Naive thymus-derived CD4-positive, alpha-beta T cell (primary cell): Measurements from ENCODE around the gene ATXN7L2. TPM values are rescaled to one million over a fixed set of nuclear protein-coding genes. Genes with fewer than 3 reads are reported as not detected.
A peak's percentile ranks its signal among the peaks of the same experiment; 100 is the strongest.

ENCODE experiments used
- ATAC-seq: fragments of 150-1000 bp; cut with Tn5 transposase; 2 replicates; pipeline ENCODE4 v1.10.0; 2021; ENCODE audit warnings: mild to moderate bottlenecking, moderate library complexity
- CTCF ChIA-PET: fragments of 350-600 bp; sonication (Branson Sonifier 250); formaldehyde crosslinking; loops from one replicate; lab custom pipeline; 2021; ENCODE audit warnings: antibody characterized with exemption; lab: Charles Lee
- POLR2A ChIA-PET: fragments of 350-600 bp; sonication (Branson Sonifier 250); formaldehyde crosslinking; loops from one replicate; lab custom pipeline; 2021; ENCODE audit warnings: antibody characterized with exemption, inconsistent platforms; lab: Charles Lee
- DNase-seq, 9 donors: peaks; one replicate each; pipeline versions ENCODE4 v3.0.0 to v3.0.0-alpha.2; 2020 to 2022; ENCODE audit warnings: mixed read lengths in 1 of 9
- H3K27ac ChIP-seq: one replicate; pipeline ENCODE4 v1.7.0; 2013; ENCODE audit warnings: mild to moderate bottlenecking, low read depth, low read length, moderate library complexity
- H3K27me3 ChIP-seq, 2 donors: one replicate each; pipeline ENCODE4 v1.7.0; 2013; ENCODE audit warnings: low read length in 2 of 2, mild to moderate bottlenecking in 2 of 2, moderate library complexity in 2 of 2; ENCODE audit not compliant: control insufficient read depth in 2 of 2, insufficient read depth in 2 of 2
- H3K36me3 ChIP-seq, 3 experiments: 1 replicate in 2 of 3; 2 replicates in 1 of 3; pipeline ENCODE4 v1.7.0; 2013; ENCODE audit warnings: low read length in 3 of 3, mild to moderate bottlenecking in 3 of 3, moderate library complexity in 1 of 3; ENCODE audit not compliant: insufficient read depth in 3 of 3, control insufficient read depth in 2 of 3
- H3K4me1 ChIP-seq, 2 donors: one replicate each; pipeline ENCODE4 v1.7.0; 2013; ENCODE audit warnings: low read length in 2 of 2, mild to moderate bottlenecking in 2 of 2, moderate library complexity in 1 of 2; ENCODE audit not compliant: control insufficient read depth in 2 of 2, insufficient read depth in 2 of 2
- H3K4me3 ChIP-seq: 2 replicates; pipeline ENCODE4 v1.7.0; 2013; ENCODE audit warnings: mild to moderate bottlenecking, low read length
- H3K9me3 ChIP-seq, 3 experiments: 1 replicate in 2 of 3; 2 replicates in 1 of 3; pipeline ENCODE4 v1.7.0; 2013; ENCODE audit warnings: low read length in 3 of 3; ENCODE audit not compliant: control insufficient read depth in 2 of 3
- H3K27ac Mint-ChIP-seq, 9 donors: one replicate each; pipeline ENCODE4 v1.8.0; 2020 to 2022; ENCODE audit warnings: mixed read lengths in 9 of 9, mild to moderate bottlenecking in 8 of 9, moderate library complexity in 5 of 9, inconsistent platforms in 2 of 9
- H3K27me3 Mint-ChIP-seq, 5 donors: one replicate each; pipeline ENCODE4 v1.8.0; 2021 to 2022; ENCODE audit warnings: mixed read lengths in 5 of 5, mild to moderate bottlenecking in 1 of 5
- H3K36me3 Mint-ChIP-seq, 5 donors: one replicate each; pipeline ENCODE4 v1.8.0; 2020 to 2022; ENCODE audit warnings: mixed read lengths in 5 of 5, mild to moderate bottlenecking in 3 of 5, inconsistent platforms in 1 of 5
- H3K4me1 Mint-ChIP-seq, 7 donors: one replicate each; pipeline ENCODE4 v1.8.0; 2020 to 2022; ENCODE audit warnings: mixed read lengths in 7 of 7, mild to moderate bottlenecking in 3 of 7, inconsistent platforms in 1 of 7
- H3K4me3 Mint-ChIP-seq, 10 donors: one replicate each; pipeline ENCODE4 v1.8.0; 2020 to 2022; ENCODE audit warnings: mild to moderate bottlenecking in 10 of 10, mixed read lengths in 10 of 10, moderate library complexity in 6 of 10, inconsistent platforms in 2 of 10
- H3K9me3 Mint-ChIP-seq, 11 donors: one replicate each; pipeline ENCODE4 v1.8.0; 2020 to 2022; ENCODE audit warnings: mixed read lengths in 11 of 11, mild to moderate bottlenecking in 4 of 11, inconsistent platforms in 1 of 11, moderate library complexity in 1 of 11
- intact Hi-C, 2 donors: fragments of 100-400 bp; cut with micrococcal nuclease; formaldehyde crosslinking; loops; one replicate each; pipeline ENCODE4 v1.15.1; 2023
- polyA plus RNA-seq, 2 donors: library from polyadenylated mRNA; unstranded; fragments of 300-500 nt; fragmentation: Illumina TruSeq; gene quantifications; one replicate each; pipeline ENCODE4 v1.2.3, GENCODE V29; 2021
- total RNA-seq, 6 experiments: library from RNA in 5 of 6; stranded (reverse) in 5 of 6; gene quantifications; 1 replicate in 5 of 6; 2 replicates in 1 of 6; pipeline ENCODE4 v1.2.3 and lab custom pipeline; 2021 to 2026

ATXN7L2 gene
- total and polyA plus RNA-seq, 7 experiments from 2014 or later: 4.9 to 15.2 (median 11.7) TPM

- Histone ChIP-seq H3K4me1 (peaks cover 7 to 12% of the 10 kb centered on the region in 2 donors), H3K9me3 (no peaks in the 10 kb centered on the region), H3K27ac (no peak overlapping the region), H3K36me3 (no peaks in the 10 kb centered on the region), H3K4me3 (no peak overlapping the region), H3K27me3 (no peaks in the 10 kb centered on the region)
- Mint-ChIP-seq H3K27ac (peak overlapping the region in 1 of 9 donors; percentile 44), H3K4me1 (peaks cover 24 to 31% (median 29%) of the 10 kb centered on the region in 7 donors), H3K4me3 (no peak overlapping the region), H3K27me3 (peaks cover 7 to 38% (median 20%) of the 10 kb centered on the region in 5 donors), H3K36me3 (peaks cover 0 to 4% (median 0%) of the 10 kb centered on the region in 5 donors), H3K9me3 (no peaks in the 10 kb centered on the region)
- ATAC-seq: no peak
- POLR2A ChIA-PET: no interaction called here
- no peak for DNase-seq
- CTCF ChIA-PET: interaction anchor here (1.1 kb wide), 1 partner anchor 18 kb away, joined by 4 read pairs; no protein-coding TSS in a partner anchor
- intact Hi-C loops: loop anchor here (5.0 to 10.0 kb wide), 5 partner anchors 268 to 735 kb away; partner anchors contain the start of genes SARS1 (in 1 of the 2), STXBP3 (in 1 of the 2) and TMEM167B (in 1 of the 2)
Observed at GRCh38 chr1:109479901-109480300, 3.8 kb upstream of the ATXN7L2 start.

DNA sequence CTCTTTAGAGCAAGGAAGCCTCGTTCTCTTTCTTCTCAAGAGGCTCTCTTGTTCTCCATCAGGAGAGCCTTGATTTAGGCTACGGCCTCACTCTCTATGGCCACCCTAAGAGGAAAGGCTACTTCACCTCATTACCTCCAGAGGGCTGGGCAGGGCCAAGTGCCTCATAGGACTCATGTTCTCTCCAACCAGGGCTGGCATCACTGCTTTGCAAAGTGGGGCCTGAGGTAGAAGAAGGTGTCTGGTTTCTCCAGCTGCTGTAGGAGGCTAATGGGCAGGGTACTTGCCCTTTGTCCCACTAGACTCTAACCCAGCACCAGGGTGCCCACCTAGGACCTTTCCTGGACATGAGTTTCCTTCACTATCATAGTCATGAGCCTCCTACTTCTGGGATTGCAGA lies 2.1 kb upstream of the ATXN7L2 start:
- ChIA-PET CTCF (interaction anchor here (32.6 kb wide), 1 partner anchor 55 kb away, joined by 1240 read pairs; the partner anchor contains the start of gene GPR61), POLR2A (interaction anchor here (3.7 to 27.0 kb wide), 2 partner anchors 24 to 56 kb away, joined by 34 to 478 read pairs; partner anchors contain the start of genes AMIGO1, CYB561D1 and PSMA5)
- Histone ChIP-seq H3K9me3 (no peaks in the 10 kb centered on the region), H3K36me3 (peaks cover 0 to 8% (median 0%) of the 10 kb centered on the region in 3 experiments), H3K27me3 (no peaks in the 10 kb centered on the region), H3K27ac (no peak overlapping the region), H3K4me3 (no peak overlapping the region), H3K4me1 (peaks cover 9 to 14% of the 10 kb centered on the region in 2 donors)
- peaks cover 0 to 26% (median 10%) of the 10 kb centered on the region in 5 donors for H3K27me3 Mint-ChIP-seq
- H3K4me1 Mint-ChIP-seq: peaks cover 30 to 47% (median 39%) of the 10 kb centered on the region in 7 donors
- no peaks in the 10 kb centered on the region for H3K9me3 Mint-ChIP-seq
- H3K27ac Mint-ChIP-seq: no peak overlapping the region
- peaks cover 0 to 7% (median 0%) of the 10 kb centered on the region in 5 donors for H3K36me3 Mint-ChIP-seq
- ATAC-seq (no peak), DNase-seq (no peak)
- intact Hi-C loops: loop anchor here (2.0 to 10.0 kb wide), 8 partner anchors 21 to 737 kb away; partner anchors contain the start of genes SARS1 (in 1 of the 2), STXBP3 (in 1 of the 2), TMEM167B (in 1 of the 2) and WDR47 (in 1 of the 2)
- peak overlapping the region in 1 of 10 donors; percentile 8 for H3K4me3 Mint-ChIP-seq

- no peak for DNase-seq
- CTCF ChIA-PET: interaction anchor here (0.6 to 32.6 kb wide), 4 partner anchors 11 to 329 kb away, joined by 3 to 1240 read pairs (median 218); partner anchors contain the start of genes AMIGO1, CYB561D1 and GPR61
- POLR2A ChIA-PET: interaction anchor here (0.6 to 27.0 kb wide), 4 partner anchors 24 to 789 kb away, joined by 4 to 478 read pairs (median 20); partner anchors contain the start of genes AMIGO1, CYB561D1, PSMA5 and PSRC1
- Histone ChIP-seq H3K36me3 (peaks cover 0 to 11% (median 0%) of the 10 kb centered on the region in 3 experiments), H3K9me3 (no peaks in the 10 kb centered on the region), H3K4me1 (peaks cover 9 to 14% of the 10 kb centered on the region in 2 donors), H3K27ac (no peak overlapping the region), H3K4me3 (no peak overlapping the region), H3K27me3 (no peaks in the 10 kb centered on the region)
- intact Hi-C loops: loop anchor here (2.0 to 10.0 kb wide), 8 partner anchors 21 to 737 kb away; partner anchors contain the start of genes SARS1 (in 1 of the 2), STXBP3 (in 1 of the 2), TMEM167B (in 1 of the 2) and WDR47 (in 1 of the 2)
- H3K9me3 Mint-ChIP-seq: no peaks in the 10 kb centered on the region
- peaks cover 0 to 7% (median 0%) of the 10 kb centered on the region in 5 donors for H3K36me3 Mint-ChIP-seq
- ATAC-seq: no peak
- H3K27me3 Mint-ChIP-seq: peaks cover 0 to 26% (median 7%) of the 10 kb centered on the region in 5 donors
- H3K4me1 Mint-ChIP-seq: peaks cover 30 to 48% (median 39%) of the 10 kb centered on the region in 7 donors
- peak overlapping the region in 5 of 9 donors; percentile 65 to 94 (median 90) for H3K27ac Mint-ChIP-seq
- H3K4me3 Mint-ChIP-seq: peak overlapping the region; percentile 14 to 99 (median 95)
Observed at GRCh38 chr1:109482242-109482641, 1.5 kb upstream of the ATXN7L2 start.

GRCh38 chr1:109482791-109483671 lies 674 bp upstream of the ATXN7L2 start:
- peaks cover 30 to 48% (median 39%) of the 10 kb centered on the region in 7 donors for H3K4me1 Mint-ChIP-seq

DNA sequence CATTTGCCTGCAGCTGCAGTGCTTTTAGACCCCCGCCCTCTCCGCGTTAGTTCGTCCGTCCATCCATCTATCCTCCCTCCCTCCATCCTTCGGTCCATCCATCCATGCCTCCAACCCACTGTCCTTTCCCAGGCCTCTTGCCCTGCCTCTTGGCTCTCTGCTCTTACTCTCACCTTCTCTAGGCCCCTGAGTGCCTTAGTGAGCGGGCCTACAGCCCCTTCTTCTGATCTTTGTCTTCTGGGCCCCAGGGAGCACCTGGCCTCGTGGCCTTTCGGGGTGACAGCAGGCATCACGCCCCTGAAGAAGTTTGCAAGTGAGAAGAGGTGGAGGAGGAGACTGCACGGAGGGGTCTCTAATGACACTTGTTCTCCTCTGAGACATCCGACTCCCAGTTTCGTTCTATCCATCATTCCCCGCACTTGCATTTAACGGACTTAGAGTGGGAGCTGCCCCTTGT lies 842 bp downstream of the ATXN7L2 start:
- Mint-ChIP-seq H3K9me3 (no peaks in the 10 kb centered on the region), H3K36me3 (peaks cover 0 to 15% (median 3%) of the 10 kb centered on the region in 5 donors), H3K4me1 (peaks cover 23 to 44% (median 33%) of the 10 kb centered on the region in 7 donors), H3K4me3 (peak overlapping the region; percentile 93 to 99 (median 96)), H3K27me3 (peaks cover 0 to 18% (median 0%) of the 10 kb centered on the region in 5 donors), H3K27ac (peak overlapping the region; percentile 83 to 92 (median 90))
- Histone ChIP-seq H3K36me3 (peaks cover 0 to 34% (median 0%) of the 10 kb centered on the region in 3 experiments), H3K27me3 (no peaks in the 10 kb centered on the region), H3K4me1 (peaks cover 9 to 14% of the 10 kb centered on the region in 2 donors), H3K9me3 (no peaks in the 10 kb centered on the region), H3K27ac (peak overlapping the region; percentile 88), H3K4me3 (peak overlapping the region; percentile 98)
- CTCF ChIA-PET: interaction anchor here (1.0 to 32.6 kb wide), 4 partner anchors 9 to 550 kb away, joined by 3 to 1240 read pairs (median 218); partner anchors contain the start of genes AMIGO1, CYB561D1, GPR61 and STRIP1
- no peak for DNase-seq
- POLR2A ChIA-PET: interaction anchor here (0.6 to 27.0 kb wide), 12 partner anchors 22 to 725 kb away, joined by 3 to 478 read pairs (median 4); partner anchors contain the start of genes AMIGO1, CYB561D1, GNAI3 and KCNC4
- ATAC-seq: no peak
- intact Hi-C loops: loop anchor here (1.0 to 10.0 kb wide), 7 partner anchors 136 to 740 kb away; partner anchors contain the start of genes CELSR2 (in 1 of the 2), SARS1 (in 1 of the 2), STXBP3 (in 1 of the 2) and TMEM167B (in 1 of the 2)

More at GRCh38 chr1:109482791-109483671, 674 bp upstream of the ATXN7L2 start:
- Histone ChIP-seq H3K9me3 (no peaks in the 10 kb centered on the region), H3K36me3 (peaks cover 0 to 18% (median 0%) of the 10 kb centered on the region in 3 experiments), H3K27ac (peak overlapping the region; percentile 67), H3K4me3 (peak overlapping the region; percentile 98), H3K4me1 (peaks cover 9 to 14% of the 10 kb centered on the region in 2 donors), H3K27me3 (no peaks in the 10 kb centered on the region)
- H3K36me3 Mint-ChIP-seq: peaks cover 0 to 7% (median 3%) of the 10 kb centered on the region in 5 donors
- peak overlapping the region; percentile 93 to 99 (median 96) for H3K4me3 Mint-ChIP-seq
- peak; percentile 36 for ATAC-seq
- H3K27me3 Mint-ChIP-seq: peaks cover 0 to 26% (median 5%) of the 10 kb centered on the region in 5 donors
- DNase-seq: peak in 3 of 9 donors; percentile 40 to 64 (median 41)
- intact Hi-C loops: loop anchor here (1.0 to 10.0 kb wide), 22 partner anchors 11 to 855 kb away; partner anchors contain the start of genes AHCYL1 (in 2 of the 2), CYB561D1 (in 2 of the 2), PSMA5 (in 2 of the 2) and PSRC1 (in 2 of the 2)
- ChIA-PET CTCF (interaction anchor here (0.6 to 32.6 kb wide), 7 partner anchors 10 to 551 kb away, joined by 3 to 1240 read pairs (median 3); partner anchors contain the start of genes AHCYL1, AMIGO1, CYB561D1 and GPR61), POLR2A (interaction anchor here (0.6 to 27.0 kb wide), 13 partner anchors 23 to 790 kb away, joined by 3 to 478 read pairs (median 5); partner anchors contain the start of genes AMIGO1, CYB561D1, GNAI3 and PSMA5)
- H3K27ac Mint-ChIP-seq: peak overlapping the region; percentile 82 to 97 (median 92)
- H3K9me3 Mint-ChIP-seq: no peaks in the 10 kb centered on the region
